ENCODE results near the gene TBCD.

Gene TBCD

DNA sequence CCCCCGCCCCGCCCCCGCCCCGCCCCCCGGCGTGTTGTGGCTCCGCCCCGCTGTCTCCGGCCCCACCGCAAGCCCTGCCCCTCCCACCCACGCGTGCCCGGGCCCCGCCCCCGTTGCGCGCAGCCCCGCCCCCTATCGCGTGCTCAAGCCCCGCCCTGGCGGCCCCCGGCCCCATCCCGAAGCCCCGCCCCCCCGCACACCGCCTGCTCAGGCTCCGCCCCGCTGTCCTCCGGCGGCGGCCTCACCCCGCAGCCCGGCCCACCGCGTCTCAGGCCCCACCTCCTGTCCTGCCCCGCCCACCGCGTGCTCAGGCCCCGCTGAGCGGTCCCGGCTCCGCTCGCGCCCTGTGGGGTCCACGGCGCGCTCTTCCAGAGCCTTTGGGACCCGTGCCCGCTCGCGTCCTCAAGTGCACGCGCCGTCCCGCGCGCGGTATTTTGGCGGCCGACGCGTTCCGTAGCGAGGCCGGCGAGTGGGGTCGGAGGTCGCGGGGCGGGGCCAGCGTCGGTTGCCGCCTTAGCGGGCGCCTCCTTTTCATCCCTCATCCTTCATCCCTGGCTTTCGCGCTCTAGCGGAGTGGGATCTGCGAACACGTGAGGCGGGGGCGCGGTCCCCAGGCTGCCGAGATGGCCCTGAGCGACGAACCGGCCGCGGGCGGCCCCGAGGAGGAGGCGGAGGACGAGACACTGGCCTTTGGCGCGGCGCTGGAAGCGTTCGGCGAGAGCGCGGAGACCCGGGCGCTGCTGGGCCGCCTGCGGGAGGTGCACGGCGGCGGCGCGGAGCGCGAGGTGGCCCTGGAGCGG lies at the start of gene TBCD:
TBCD (plus strand) TSS at position 495 of the 800 bp plus-strand sequence; CDS start at position 624, 129 bp downstream.
- ChIA-PET POLR2A (no interaction called here), CTCF (no interaction called here)
- DNase-seq (ENCODE audit: extremely low spot score) = peak; percentile 98
- no peak for TF ChIP-seq FOXM1 (IDR thresholded peaks at IDR 0.05; ENCODE audit: borderline replicate concordance)
- peak; percentile 55; the same call in 1 of the 2 replicates for TF ChIP-seq TARDBP (IDR thresholded peaks at IDR 0.05)
- TF ChIP-seq L3MBTL2 (conservative IDR thresholded peaks at IDR 0.05) = peak; percentile 96

DNA sequence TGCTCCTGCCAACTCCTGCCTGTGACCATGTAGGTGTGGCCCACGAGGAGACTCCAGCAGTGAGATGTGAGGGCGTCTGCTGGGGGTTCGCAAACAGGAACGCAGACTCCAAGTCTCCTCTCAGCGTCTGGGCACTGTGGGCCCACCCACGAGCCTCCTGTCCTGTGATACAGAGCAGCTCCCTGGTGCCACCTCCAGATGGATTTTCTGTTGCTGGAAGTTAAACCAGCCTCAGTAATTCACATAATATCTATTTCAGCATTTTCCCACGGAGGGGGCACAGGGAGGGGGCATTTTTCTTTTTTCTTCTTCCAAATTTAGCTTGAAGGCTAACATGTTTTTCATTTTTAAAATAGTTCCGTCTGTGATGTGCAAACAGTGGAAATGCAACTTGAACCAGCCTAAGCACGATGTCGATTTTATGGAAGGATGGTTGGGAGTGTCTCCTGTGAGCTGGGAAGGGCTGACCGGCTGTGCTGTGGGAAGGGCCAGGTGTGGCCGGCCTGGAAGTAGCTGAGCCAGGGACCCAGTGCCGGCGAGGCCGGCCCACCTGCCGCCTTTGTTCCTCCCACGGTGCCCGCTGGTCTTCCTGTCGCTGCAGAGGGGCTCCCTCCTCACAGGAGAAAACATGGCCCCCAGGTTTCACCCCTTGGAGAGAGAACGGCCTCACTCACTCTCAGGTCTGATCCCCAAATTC lies 49.5 kb upstream of the TBCD start:
- CTCF ChIA-PET = no interaction called here
- POLR2A ChIA-PET = interaction anchor here (0.7 kb wide), 1 partner anchor 14 kb away, joined by 3 read pairs; the partner anchor contains the start of gene FN3KRP
- no peak for DNase-seq (ENCODE audit: extremely low spot score)
- no peak for TF ChIP-seq FOXK2 (IDR thresholded peaks at IDR 0.05)
- TF ChIP-seq LEF1 (IDR thresholded peaks at IDR 0.05; ENCODE audit: borderline replicate concordance) = no peak

DNA sequence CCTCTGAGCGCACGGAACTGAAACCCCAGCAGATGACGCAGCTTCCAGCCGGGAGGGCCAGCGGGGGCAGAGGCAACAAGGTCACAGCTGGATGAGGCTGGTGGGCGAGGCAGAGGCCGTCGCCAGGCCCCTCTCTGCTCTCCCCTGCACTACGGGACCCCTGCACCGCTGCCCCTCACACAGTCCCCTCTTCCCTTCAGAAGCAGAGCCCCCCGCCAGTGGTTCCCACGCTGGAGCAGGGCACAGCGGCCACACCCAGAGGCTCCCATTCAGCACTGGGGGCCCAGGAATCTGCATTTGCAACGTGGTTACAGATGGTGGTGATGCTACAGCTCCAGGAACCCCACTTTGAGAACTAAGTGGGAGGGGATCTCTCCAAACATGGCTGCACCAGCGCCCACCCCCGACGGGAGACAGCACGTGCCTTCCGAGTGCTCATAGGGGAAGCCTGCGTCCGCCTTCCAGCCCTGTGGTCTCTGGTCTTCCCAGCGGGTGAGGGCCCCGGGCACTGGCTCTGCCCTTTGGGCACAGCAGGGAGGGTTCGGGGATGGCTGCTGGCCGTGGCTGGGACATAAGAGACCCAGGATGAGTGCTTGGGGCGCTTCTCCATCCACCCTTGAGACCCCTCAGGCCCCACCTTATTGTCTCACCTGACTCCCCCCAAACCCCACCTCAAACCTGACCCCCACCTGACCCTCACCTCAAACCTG lies 48.7 kb upstream of the TBCD start:
- TF ChIP-seq SP1 (IDR thresholded peaks at IDR 0.05) = no peak
- TF ChIP-seq TARDBP (IDR thresholded peaks at IDR 0.05) = no peak
- TF ChIP-seq SUZ12 (IDR thresholded peaks at IDR 0.05) = no peak
- TF ChIP-seq HDGF (IDR thresholded peaks at IDR 0.05; ENCODE audit: borderline replicate concordance) = no peak
- no peak for TF ChIP-seq FOXA1 (IDR thresholded peaks at IDR 0.05)
- TF ChIP-seq ELF4 (IDR thresholded peaks at IDR 0.05) = no peak
- TF ChIP-seq ZNF384 (IDR thresholded peaks at IDR 0.05) = no peak
- TF ChIP-seq ARNT (IDR thresholded peaks at IDR 0.05) = no peak
- TF ChIP-seq FOXM1 (IDR thresholded peaks at IDR 0.05; ENCODE audit: borderline replicate concordance) = no peak
- TF ChIP-seq, protein P1, sequence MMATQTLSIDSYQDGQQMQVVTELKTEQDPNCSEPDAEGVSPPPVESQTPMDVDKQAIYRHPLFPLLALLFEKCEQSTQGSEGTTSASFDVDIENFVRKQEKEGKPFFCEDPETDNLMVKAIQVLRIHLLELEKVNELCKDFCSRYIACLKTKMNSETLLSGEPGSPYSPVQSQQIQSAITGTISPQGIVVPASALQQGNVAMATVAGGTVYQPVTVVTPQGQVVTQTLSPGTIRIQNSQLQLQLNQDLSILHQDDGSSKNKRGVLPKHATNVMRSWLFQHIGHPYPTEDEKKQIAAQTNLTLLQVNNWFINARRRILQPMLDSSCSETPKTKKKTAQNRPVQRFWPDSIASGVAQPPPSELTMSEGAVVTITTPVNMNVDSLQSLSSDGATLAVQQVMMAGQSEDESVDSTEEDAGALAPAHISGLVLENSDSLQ (IDR thresholded peaks at IDR 0.05) = no peak
- no peak for TF ChIP-seq LEF1 (IDR thresholded peaks at IDR 0.05; ENCODE audit: borderline replicate concordance)
- TF ChIP-seq FOXK2 (IDR thresholded peaks at IDR 0.05) = no peak
- no peak for TF ChIP-seq L3MBTL2 (conservative IDR thresholded peaks at IDR 0.05)
- no peak for TF ChIP-seq NFRKB (IDR thresholded peaks at IDR 0.05)
- no peak for TF ChIP-seq BHLHE40 (IDR thresholded peaks at IDR 0.05; ENCODE audit: borderline replicate concordance)
- no peak for TF ChIP-seq CTBP1 (IDR thresholded peaks at IDR 0.05; ENCODE audit: borderline replicate concordance)
- ChIA-PET POLR2A (no interaction called here), CTCF (no interaction called here)
- DNase-seq (ENCODE audit: extremely low spot score) = no peak

DNA sequence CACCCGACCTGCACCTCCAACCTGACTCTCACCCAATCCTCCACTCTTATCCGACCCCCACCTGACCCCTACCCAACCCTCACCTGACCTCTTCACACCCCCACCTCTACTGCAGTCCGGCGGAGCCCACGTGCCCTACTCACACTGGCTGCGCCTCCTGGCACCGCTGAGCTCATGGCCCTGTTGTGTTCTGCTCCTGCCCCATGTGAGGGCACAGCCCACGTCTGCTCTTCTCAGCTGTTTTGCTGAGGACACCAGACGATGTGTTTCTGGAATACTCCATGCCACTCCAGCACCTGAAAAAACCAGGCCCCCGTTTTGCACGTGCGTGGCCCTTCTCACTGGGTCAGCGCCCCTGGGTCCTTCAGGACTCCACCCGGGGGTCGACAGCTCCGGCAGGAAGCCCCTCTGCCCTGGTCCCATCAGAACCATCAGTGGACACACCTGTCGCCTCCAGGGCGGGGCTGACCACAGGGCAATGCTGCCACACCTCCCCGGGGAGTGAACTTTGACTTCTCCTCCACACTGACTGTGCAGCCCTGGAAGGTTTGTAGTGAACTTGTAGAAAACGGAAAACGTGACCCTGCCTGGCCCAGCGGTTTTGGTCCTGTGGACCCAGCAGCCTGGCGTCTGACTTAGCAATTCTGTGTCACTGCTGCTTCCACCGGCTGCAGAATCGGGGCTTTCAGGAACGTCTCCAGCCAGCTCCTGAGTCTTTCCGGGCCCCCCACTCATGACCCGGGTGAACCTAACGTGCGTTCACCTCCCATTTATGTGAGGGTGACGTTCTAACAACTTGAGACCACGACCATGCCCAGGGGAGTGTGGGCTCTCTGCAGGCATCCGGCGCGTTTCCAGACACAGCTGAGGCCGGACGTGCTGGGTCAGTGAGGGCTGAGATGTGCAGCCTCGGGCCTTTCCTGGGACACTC lies 47.7 kb upstream of the TBCD start:
- no peak for DNase-seq (ENCODE audit: extremely low spot score)
- TF ChIP-seq TARDBP (IDR thresholded peaks at IDR 0.05) (no peak), ARNT (IDR thresholded peaks at IDR 0.05) (no peak), FOXA1 (IDR thresholded peaks at IDR 0.05) (no peak), FOXK2 (IDR thresholded peaks at IDR 0.05) (no peak)
- CTCF ChIA-PET = no interaction called here
- POLR2A ChIA-PET = interaction anchor here (1.1 kb wide), 1 partner anchor 12 kb away, joined by 4 read pairs; the partner anchor contains the start of gene FN3KRP

DNA sequence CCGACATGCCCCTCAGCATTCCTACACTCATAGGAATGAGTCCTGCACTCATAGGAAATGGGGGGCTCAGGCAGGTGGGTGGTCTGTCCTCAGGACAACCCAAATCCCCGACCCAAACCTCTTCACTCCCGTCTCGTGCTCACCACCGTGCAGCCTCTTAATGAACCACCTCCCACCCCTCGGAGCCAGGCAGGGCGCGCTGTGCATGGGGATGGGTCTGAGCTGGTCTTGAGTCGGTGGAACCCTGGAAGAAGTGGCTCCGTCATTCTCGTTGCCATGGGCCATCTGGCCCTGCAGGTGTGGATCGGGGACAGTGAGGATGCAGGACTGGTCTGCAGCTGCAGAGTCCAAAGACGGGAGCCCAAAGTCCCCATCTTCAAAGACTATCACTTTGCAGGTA lies 47.0 kb upstream of the TBCD start:
- TF ChIP-seq NFRKB (IDR thresholded peaks at IDR 0.05) (no peak), ARNT (IDR thresholded peaks at IDR 0.05) (no peak), ELF4 (IDR thresholded peaks at IDR 0.05) (no peak), BHLHE40 (IDR thresholded peaks at IDR 0.05; ENCODE audit: borderline replicate concordance) (no peak), SUZ12 (IDR thresholded peaks at IDR 0.05) (no peak), CTBP1 (IDR thresholded peaks at IDR 0.05; ENCODE audit: borderline replicate concordance) (no peak), SP1 (IDR thresholded peaks at IDR 0.05) (no peak), TARDBP (IDR thresholded peaks at IDR 0.05) (no peak), FOXA1 (IDR thresholded peaks at IDR 0.05) (no peak)
- ChIA-PET POLR2A (interaction anchor here (1.1 kb wide), 1 partner anchor 11 kb away, joined by 4 read pairs; the partner anchor contains the start of gene FN3KRP), CTCF (no interaction called here)
- no peak for DNase-seq (ENCODE audit: extremely low spot score)

DNA sequence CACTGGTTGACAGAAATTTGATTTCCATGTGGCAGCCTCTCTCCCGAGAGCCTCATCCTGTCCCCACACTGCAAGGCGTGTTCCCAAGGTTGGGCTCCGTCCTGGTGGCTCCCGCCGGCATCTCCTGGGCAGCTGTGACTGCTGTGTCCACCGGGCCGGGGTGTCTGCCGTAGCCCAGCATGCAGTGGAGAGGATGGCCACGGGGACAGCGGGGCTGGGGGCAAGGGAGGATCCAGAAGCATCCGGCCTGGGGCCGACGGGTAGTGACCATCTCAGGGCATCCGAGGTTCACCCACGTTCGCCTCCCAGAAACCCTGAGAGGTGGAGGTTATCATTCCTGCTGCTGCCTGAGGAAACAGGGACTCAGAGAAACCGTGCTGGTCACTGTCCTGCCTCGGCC lies 46.1 kb upstream of the TBCD start:
- no peak for DNase-seq (ENCODE audit: extremely low spot score)
- ChIA-PET POLR2A (no interaction called here), CTCF (no interaction called here)
- TF ChIP-seq, protein P1 (IDR thresholded peaks at IDR 0.05) = no peak
- TF ChIP-seq CTBP1 (IDR thresholded peaks at IDR 0.05; ENCODE audit: borderline replicate concordance) (no peak), ZNF384 (IDR thresholded peaks at IDR 0.05) (no peak), NFRKB (IDR thresholded peaks at IDR 0.05) (no peak)

Data from HEK293T (cell line).